ENCODE results near the gene PPP1R13B. TPM values are rescaled to one million over a fixed set of nuclear protein-coding genes. Genes with fewer than 3 reads are reported as not detected.

Gene PPP1R13B
- total and polyA plus RNA-seq, 2 experiments from 2014 or later, result 2.0 to 8.5 TPM

GRCh38 chr14:103697206-103697602 is 150.2 kb downstream of the PPP1R13B start:
- ATAC-seq (no peak), DNase-seq (ENCODE audit: low spot score) (no peak)
- Histone ChIP-seq H3K4me1 (ENCODE audit: insufficient read depth) (peaks cover 6% of the 10 kb centered on the region; the same call in 1 of the 2 replicates), H3K4me2 (no peak overlapping the region), H3F3A (replicated peaks; ENCODE audit: low read depth) (peaks cover 11% of the 10 kb centered on the region; the same call in 1 of the 2 replicates), H3K27ac (ENCODE audit: low read depth) (no peak overlapping the region; the same call in 1 of the 2 replicates), H3K27me3 (ENCODE audit: insufficient read depth) (no peaks in the 10 kb centered on the region), H3K4me3 (no peak overlapping the region), H4K20me1 (replicated peaks; ENCODE audit: insufficient read depth) (peaks cover 19% of the 10 kb centered on the region), H3K36me3 (ENCODE audit: insufficient read depth) (no peaks in the 10 kb centered on the region; the same call in none of the 2 replicates), H2AFZ (no peak overlapping the region), H3K79me2 (replicated peaks; ENCODE audit: insufficient read depth) (0 out of 2 replicates have a peak, but pooled peaks cover 5% of the 10 kb centered on the region), H3K9me2 (ENCODE audit: insufficient read depth) (no peaks in the 10 kb centered on the region)
- Mint-ChIP-seq H3K27ac (no peak overlapping the region), H3K4me3 (no peak overlapping the region), H3K9me3 (no peaks in the 10 kb centered on the region; the same call in 2 of the 3 replicates), H3K4me1 (peaks cover 21% of the 10 kb centered on the region), H3K36me3 (ENCODE audit: low read depth) (peaks cover 39% of the 10 kb centered on the region), H3K27me3 (ENCODE audit: insufficient read depth, low read depth, poor library complexity) (peaks cover 32% of the 10 kb centered on the region)
- TF ChIP-seq JUNB (IDR thresholded peaks at IDR 0.05; ENCODE audit: unreplicated experiment) (no peak), ZNF331 (CRISPR knock-in tag; IDR thresholded peaks at IDR 0.05; ENCODE audit: low read depth) (no peak), EZH2 (IDR thresholded peaks at IDR 0.05; ENCODE audit: low read depth, unreplicated experiment) (no peak), CTCF (conservative IDR thresholded peaks at IDR 0.05; ENCODE audit: low read depth in 2 of 2) (no peak), POLR2AphosphoS5 (IDR thresholded peaks at IDR 0.05; ENCODE audit: low read depth) (no peak; the same call in 1 of the 2 replicates), EZH2phosphoT487 (IDR thresholded peaks at IDR 0.05; ENCODE audit: unreplicated experiment) (no peak)
- TF ChIP-seq, protein P1, sequence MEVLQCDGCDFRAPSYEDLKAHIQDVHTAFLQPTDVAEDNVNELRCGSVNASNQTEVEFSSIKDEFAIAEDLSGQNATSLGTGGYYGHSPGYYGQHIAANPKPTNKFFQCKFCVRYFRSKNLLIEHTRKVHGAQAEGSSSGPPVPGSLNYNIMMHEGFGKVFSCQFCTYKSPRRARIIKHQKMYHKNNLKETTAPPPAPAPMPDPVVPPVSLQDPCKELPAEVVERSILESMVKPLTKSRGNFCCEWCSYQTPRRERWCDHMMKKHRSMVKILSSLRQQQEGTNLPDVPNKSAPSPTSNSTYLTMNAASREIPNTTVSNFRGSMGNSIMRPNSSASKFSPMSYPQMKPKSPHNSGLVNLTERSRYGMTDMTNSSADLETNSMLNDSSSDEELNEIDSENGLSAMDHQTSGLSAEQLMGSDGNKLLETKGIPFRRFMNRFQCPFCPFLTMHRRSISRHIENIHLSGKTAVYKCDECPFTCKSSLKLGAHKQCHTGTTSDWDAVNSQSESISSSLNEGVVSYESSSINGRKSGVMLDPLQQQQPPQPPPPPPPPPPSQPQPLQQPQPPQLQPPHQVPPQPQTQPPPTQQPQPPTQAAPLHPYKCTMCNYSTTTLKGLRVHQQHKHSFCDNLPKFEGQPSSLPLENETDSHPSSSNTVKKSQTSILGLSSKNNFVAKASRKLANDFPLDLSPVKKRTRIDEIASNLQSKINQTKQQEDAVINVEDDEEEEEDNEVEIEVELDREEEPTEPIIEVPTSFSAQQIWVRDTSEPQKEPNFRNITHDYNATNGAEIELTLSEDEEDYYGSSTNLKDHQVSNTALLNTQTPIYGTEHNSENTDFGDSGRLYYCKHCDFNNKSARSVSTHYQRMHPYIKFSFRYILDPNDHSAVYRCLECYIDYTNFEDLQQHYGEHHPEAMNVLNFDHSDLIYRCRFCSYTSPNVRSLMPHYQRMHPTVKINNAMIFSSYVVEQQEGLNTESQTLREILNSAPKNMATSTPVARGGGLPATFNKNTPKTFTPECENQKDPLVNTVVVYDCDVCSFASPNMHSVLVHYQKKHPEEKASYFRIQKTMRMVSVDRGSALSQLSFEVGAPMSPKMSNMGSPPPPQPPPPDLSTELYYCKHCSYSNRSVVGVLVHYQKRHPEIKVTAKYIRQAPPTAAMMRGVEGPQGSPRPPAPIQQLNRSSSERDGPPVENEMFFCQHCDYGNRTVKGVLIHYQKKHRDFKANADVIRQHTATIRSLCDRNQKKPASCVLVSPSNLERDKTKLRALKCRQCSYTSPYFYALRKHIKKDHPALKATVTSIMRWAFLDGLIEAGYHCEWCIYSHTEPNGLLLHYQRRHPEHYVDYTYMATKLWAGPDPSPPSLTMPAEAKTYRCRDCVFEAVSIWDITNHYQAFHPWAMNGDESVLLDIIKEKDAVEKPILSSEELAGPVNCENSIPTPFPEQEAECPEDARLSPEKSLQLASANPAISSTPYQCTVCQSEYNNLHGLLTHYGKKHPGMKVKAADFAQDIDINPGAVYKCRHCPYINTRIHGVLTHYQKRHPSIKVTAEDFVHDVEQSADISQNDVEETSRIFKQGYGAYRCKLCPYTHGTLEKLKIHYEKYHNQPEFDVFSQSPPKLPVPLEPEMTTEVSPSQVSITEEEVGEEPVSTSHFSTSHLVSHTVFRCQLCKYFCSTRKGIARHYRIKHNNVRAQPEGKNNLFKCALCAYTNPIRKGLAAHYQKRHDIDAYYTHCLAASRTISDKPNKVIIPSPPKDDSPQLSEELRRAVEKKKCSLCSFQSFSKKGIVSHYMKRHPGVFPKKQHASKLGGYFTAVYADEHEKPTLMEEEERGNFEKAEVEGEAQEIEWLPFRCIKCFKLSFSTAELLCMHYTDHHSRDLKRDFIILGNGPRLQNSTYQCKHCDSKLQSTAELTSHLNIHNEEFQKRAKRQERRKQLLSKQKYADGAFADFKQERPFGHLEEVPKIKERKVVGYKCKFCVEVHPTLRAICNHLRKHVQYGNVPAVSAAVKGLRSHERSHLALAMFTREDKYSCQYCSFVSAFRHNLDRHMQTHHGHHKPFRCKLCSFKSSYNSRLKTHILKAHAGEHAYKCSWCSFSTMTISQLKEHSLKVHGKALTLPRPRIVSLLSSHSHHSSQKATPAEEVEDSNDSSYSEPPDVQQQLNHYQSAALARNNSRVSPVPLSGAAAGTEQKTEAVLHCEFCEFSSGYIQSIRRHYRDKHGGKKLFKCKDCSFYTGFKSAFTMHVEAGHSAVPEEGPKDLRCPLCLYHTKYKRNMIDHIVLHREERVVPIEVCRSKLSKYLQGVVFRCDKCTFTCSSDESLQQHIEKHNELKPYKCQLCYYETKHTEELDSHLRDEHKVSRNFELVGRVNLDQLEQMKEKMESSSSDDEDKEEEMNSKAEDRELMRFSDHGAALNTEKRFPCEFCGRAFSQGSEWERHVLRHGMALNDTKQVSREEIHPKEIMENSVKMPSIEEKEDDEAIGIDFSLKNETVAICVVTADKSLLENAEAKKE (CRISPR knock-in tag; IDR thresholded peaks at IDR 0.05), result no peak
- TF ChIP-seq, protein P2, sequence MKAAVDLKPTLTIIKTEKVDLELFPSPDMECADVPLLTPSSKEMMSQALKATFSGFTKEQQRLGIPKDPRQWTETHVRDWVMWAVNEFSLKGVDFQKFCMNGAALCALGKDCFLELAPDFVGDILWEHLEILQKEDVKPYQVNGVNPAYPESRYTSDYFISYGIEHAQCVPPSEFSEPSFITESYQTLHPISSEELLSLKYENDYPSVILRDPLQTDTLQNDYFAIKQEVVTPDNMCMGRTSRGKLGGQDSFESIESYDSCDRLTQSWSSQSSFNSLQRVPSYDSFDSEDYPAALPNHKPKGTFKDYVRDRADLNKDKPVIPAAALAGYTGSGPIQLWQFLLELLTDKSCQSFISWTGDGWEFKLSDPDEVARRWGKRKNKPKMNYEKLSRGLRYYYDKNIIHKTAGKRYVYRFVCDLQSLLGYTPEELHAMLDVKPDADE (IDR thresholded peaks at IDR 0.05), result no peak

All from GM23338 (cell line).